ENCODE data around the gene SNTG2. TPM values are rescaled to one million over a fixed set of nuclear protein-coding genes. Genes with fewer than 3 reads are reported as not detected.

The SNTG2 gene
- total RNA-seq, 6 experiments from 2014 or later = not detected

DNA sequence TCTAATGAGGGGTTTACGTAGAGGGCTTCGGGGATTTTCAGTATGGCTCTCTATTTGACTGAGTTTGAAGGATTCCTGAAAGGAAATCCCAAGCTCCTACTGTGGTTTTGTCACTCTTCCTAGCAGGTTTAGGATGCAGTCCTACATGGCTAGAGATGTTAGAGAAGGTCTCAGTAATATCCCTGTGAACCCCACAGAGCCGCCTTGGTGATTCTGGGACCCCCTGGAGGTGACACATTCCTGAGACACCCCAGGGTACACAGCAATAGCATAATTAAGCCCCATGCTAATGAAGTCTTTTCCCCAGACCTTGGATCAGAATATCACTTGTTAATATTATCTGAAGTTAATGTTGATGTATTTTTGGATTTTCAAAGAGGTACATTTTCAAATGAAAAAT lies 103.8 kb downstream of the SNTG2 start:
- TF ChIP-seq POLR2A (IDR thresholded peaks at IDR 0.05) (no peak), CTCF (IDR thresholded peaks at IDR 0.05) (no peak)
- 47% methylated on average over 3 of the region's 3 CpGs for WGBS (ENCODE audit: insufficient coverage, low coverage, low lambda C conversion rate, missing lambda C conversion rate)
- Histone ChIP-seq H3K9me3 (no peaks in the 10 kb centered on the region), H3K27ac (no peak overlapping the region), H3K27me3 (no peaks in the 10 kb centered on the region), H3K36me3 (no peaks in the 10 kb centered on the region), H3K4me1 (no peaks in the 10 kb centered on the region), H3K4me3 (no peak overlapping the region)
- intact Hi-C loops (cut with DNase I) = no loop called here
- DNase-seq (no peak), ATAC-seq (no peak)

DNA sequence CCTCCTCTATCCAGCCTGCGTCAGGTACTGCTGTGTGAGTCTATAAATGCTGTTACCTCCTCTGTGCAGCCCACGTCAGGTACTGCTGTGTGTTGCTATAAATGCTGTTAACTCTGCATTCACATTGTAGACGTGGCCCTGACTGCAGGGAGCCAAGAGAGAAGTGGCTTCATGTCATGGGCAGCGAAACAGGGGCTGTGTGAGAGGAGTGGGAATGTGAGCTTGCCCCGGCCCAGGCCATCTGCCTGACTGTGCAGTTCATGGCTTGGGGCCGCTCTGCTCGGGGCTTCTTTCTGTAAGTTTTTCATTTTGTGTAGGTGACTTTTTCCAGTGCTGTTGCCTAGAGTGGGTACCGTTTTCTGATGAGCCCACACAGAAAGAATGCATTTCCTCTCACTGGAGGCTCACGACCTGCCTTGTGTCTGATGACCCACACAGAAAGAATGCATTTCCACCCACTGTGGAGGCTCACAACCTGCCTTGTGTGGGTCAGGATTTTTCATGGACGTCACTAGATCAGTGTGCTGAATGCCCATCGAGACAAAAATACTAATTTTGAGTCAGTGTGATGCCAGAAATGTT lies 104.5 kb downstream of the SNTG2 start:
- Histone ChIP-seq H3K27ac (no peak overlapping the region), H3K4me1 (no peaks in the 10 kb centered on the region), H3K4me3 (no peak overlapping the region), H3K27me3 (no peaks in the 10 kb centered on the region), H3K36me3 (no peaks in the 10 kb centered on the region), H3K9me3 (no peaks in the 10 kb centered on the region)
- DNase-seq (no peak), ATAC-seq (no peak)
- TF ChIP-seq POLR2A (IDR thresholded peaks at IDR 0.05) = no peak
- TF ChIP-seq CTCF (IDR thresholded peaks at IDR 0.05) = no peak
- 44% methylated on average over 11 of the region's 11 CpGs for WGBS (ENCODE audit: insufficient coverage, low coverage, low lambda C conversion rate, missing lambda C conversion rate)
- intact Hi-C loops (cut with DNase I) = no loop called here

- Histone ChIP-seq H3K9me3 (no peaks in the 10 kb centered on the region), H3K27ac (no peak overlapping the region), H3K4me1 (no peaks in the 10 kb centered on the region), H3K27me3 (peaks cover 0 to 3% of the 10 kb centered on the region in 2 donors), H3K4me3 (no peak overlapping the region), H3K36me3 (no peaks in the 10 kb centered on the region)
- ATAC-seq = peak; percentile 48 to 81 (median 66)
- intact Hi-C loops (cut with DNase I) = no loop called here
- TF ChIP-seq POLR2A (IDR thresholded peaks at IDR 0.05) (no peak), CTCF (IDR thresholded peaks at IDR 0.05) (no peak)
- DNase-seq = no peak
- 27% methylated on average over 1 of the region's 3 CpGs for WGBS (ENCODE audit: insufficient coverage, low coverage, low lambda C conversion rate, missing lambda C conversion rate)
These were observed 109.7 kb downstream of the SNTG2 start for GRCh38 chr2:1060372-1060771.

DNA sequence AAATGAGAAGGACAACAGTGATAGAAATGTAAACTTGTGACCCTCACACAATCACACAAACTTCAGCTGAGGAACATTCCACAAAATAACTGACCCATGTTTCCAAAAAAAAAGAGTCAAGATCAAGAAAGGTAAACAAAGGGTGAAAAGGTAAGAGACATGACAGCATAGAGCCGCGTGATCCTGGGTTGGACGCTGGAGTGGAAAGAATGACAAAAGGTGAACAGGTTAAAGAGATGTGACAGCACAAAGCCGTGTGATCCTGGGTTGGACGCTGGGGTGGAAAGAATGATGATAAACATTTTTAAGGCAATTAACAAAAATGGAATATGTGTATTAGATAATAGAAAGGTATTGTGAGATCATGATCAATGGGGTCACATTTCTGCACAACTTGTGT lies 110.3 kb downstream of the SNTG2 start:
- no peak overlapping the region for H3K4me3 ChIP-seq
- H3K27me3 ChIP-seq = peaks cover 0 to 3% of the 10 kb centered on the region in 2 donors
- DNase-seq (no peak), ATAC-seq (peak in 3 of 4 donors; percentile 54 to 75 (median 71))
- H3K36me3 ChIP-seq = no peaks in the 10 kb centered on the region
- intact Hi-C loops (cut with DNase I) = no loop called here
- WGBS (ENCODE audit: insufficient coverage, low coverage, low lambda C conversion rate, missing lambda C conversion rate) = 18% methylated on average over 5 of the region's 5 CpGs
- no peaks in the 10 kb centered on the region for H3K4me1 ChIP-seq
- TF ChIP-seq CTCF (IDR thresholded peaks at IDR 0.05) = no peak
- H3K27ac ChIP-seq = no peak overlapping the region
- H3K9me3 ChIP-seq = no peaks in the 10 kb centered on the region

- 59% methylated on average over 8 of the region's 8 CpGs for WGBS (ENCODE audit: insufficient coverage, low coverage, low lambda C conversion rate, missing lambda C conversion rate)
- no peak for TF ChIP-seq CTCF (IDR thresholded peaks at IDR 0.05)
- TF ChIP-seq POLR2A (IDR thresholded peaks at IDR 0.05) = no peak
- DNase-seq (no peak), ATAC-seq (no peak)
- Histone ChIP-seq H3K9me3 (no peaks in the 10 kb centered on the region), H3K27ac (no peak overlapping the region), H3K36me3 (no peaks in the 10 kb centered on the region), H3K4me1 (no peaks in the 10 kb centered on the region), H3K27me3 (no peaks in the 10 kb centered on the region), H3K4me3 (no peak overlapping the region)
- intact Hi-C loops (cut with DNase I) = no loop called here
These were observed 117.6 kb downstream of the SNTG2 start for GRCh38 chr2:1068241-1068640.
